Naive thymus-derived CD4-positive, alpha-beta T cell (primary cell): ENCODE results near the gene DRAXIN. TPM values are rescaled to one million over a fixed set of nuclear protein-coding genes. Genes with fewer than 3 reads are reported as not detected.

Source experiments
- ATAC-seq: fragments of 150-1000 bp; cut with Tn5 transposase; 2 replicates; pipeline ENCODE4 v1.10.0; 2021; ENCODE audit warnings: mild to moderate bottlenecking, moderate library complexity
- CTCF ChIA-PET: fragments of 350-600 bp; sonication (Branson Sonifier 250); formaldehyde crosslinking; loops from one replicate; lab custom pipeline; 2021; ENCODE audit warnings: antibody characterized with exemption; lab: Charles Lee
- POLR2A ChIA-PET: fragments of 350-600 bp; sonication (Branson Sonifier 250); formaldehyde crosslinking; loops from one replicate; lab custom pipeline; 2021; ENCODE audit warnings: antibody characterized with exemption, inconsistent platforms; lab: Charles Lee
- DNase-seq, 9 donors: peaks; one replicate each; pipeline versions ENCODE4 v3.0.0 to v3.0.0-alpha.2; 2020 to 2022; ENCODE audit warnings: mixed read lengths in 1 of 9
- H3K27ac ChIP-seq: one replicate; pipeline ENCODE4 v1.7.0; 2013; ENCODE audit warnings: mild to moderate bottlenecking, low read depth, low read length, moderate library complexity
- H3K27me3 ChIP-seq, 2 donors: one replicate each; pipeline ENCODE4 v1.7.0; 2013; ENCODE audit warnings: low read length in 2 of 2, mild to moderate bottlenecking in 2 of 2, moderate library complexity in 2 of 2; ENCODE audit not compliant: control insufficient read depth in 2 of 2, insufficient read depth in 2 of 2
- H3K36me3 ChIP-seq, 3 experiments: 1 replicate in 2 of 3; 2 replicates in 1 of 3; pipeline ENCODE4 v1.7.0; 2013; ENCODE audit warnings: low read length in 3 of 3, mild to moderate bottlenecking in 3 of 3, moderate library complexity in 1 of 3; ENCODE audit not compliant: insufficient read depth in 3 of 3, control insufficient read depth in 2 of 3
- H3K4me1 ChIP-seq, 2 donors: one replicate each; pipeline ENCODE4 v1.7.0; 2013; ENCODE audit warnings: low read length in 2 of 2, mild to moderate bottlenecking in 2 of 2, moderate library complexity in 1 of 2; ENCODE audit not compliant: control insufficient read depth in 2 of 2, insufficient read depth in 2 of 2
- H3K4me3 ChIP-seq: 2 replicates; pipeline ENCODE4 v1.7.0; 2013; ENCODE audit warnings: mild to moderate bottlenecking, low read length
- H3K9me3 ChIP-seq, 3 experiments: 1 replicate in 2 of 3; 2 replicates in 1 of 3; pipeline ENCODE4 v1.7.0; 2013; ENCODE audit warnings: low read length in 3 of 3; ENCODE audit not compliant: control insufficient read depth in 2 of 3
- H3K27ac Mint-ChIP-seq, 9 donors: one replicate each; pipeline ENCODE4 v1.8.0; 2020 to 2022; ENCODE audit warnings: mixed read lengths in 9 of 9, mild to moderate bottlenecking in 8 of 9, moderate library complexity in 5 of 9, inconsistent platforms in 2 of 9
- H3K27me3 Mint-ChIP-seq, 5 donors: one replicate each; pipeline ENCODE4 v1.8.0; 2021 to 2022; ENCODE audit warnings: mixed read lengths in 5 of 5, mild to moderate bottlenecking in 1 of 5
- H3K36me3 Mint-ChIP-seq, 5 donors: one replicate each; pipeline ENCODE4 v1.8.0; 2020 to 2022; ENCODE audit warnings: mixed read lengths in 5 of 5, mild to moderate bottlenecking in 3 of 5, inconsistent platforms in 1 of 5
- H3K4me1 Mint-ChIP-seq, 7 donors: one replicate each; pipeline ENCODE4 v1.8.0; 2020 to 2022; ENCODE audit warnings: mixed read lengths in 7 of 7, mild to moderate bottlenecking in 3 of 7, inconsistent platforms in 1 of 7
- H3K4me3 Mint-ChIP-seq, 10 donors: one replicate each; pipeline ENCODE4 v1.8.0; 2020 to 2022; ENCODE audit warnings: mild to moderate bottlenecking in 10 of 10, mixed read lengths in 10 of 10, moderate library complexity in 6 of 10, inconsistent platforms in 2 of 10
- H3K9me3 Mint-ChIP-seq, 11 donors: one replicate each; pipeline ENCODE4 v1.8.0; 2020 to 2022; ENCODE audit warnings: mixed read lengths in 11 of 11, mild to moderate bottlenecking in 4 of 11, inconsistent platforms in 1 of 11, moderate library complexity in 1 of 11
- intact Hi-C, 2 donors: fragments of 100-400 bp; cut with micrococcal nuclease; formaldehyde crosslinking; loops; one replicate each; pipeline ENCODE4 v1.15.1; 2023
- polyA plus RNA-seq, 2 donors: library from polyadenylated mRNA; unstranded; fragments of 300-500 nt; fragmentation: Illumina TruSeq; gene quantifications; one replicate each; pipeline ENCODE4 v1.2.3, GENCODE V29; 2021
- total RNA-seq, 6 experiments: library from RNA in 5 of 6; stranded (reverse) in 5 of 6; gene quantifications; 1 replicate in 5 of 6; 2 replicates in 1 of 6; pipeline ENCODE4 v1.2.3 and lab custom pipeline; 2021 to 2026

The DRAXIN gene
- total and polyA plus RNA-seq, 7 experiments from 2014 or later, result 0.03 to 1.6 (median 0.19) TPM

DNA sequence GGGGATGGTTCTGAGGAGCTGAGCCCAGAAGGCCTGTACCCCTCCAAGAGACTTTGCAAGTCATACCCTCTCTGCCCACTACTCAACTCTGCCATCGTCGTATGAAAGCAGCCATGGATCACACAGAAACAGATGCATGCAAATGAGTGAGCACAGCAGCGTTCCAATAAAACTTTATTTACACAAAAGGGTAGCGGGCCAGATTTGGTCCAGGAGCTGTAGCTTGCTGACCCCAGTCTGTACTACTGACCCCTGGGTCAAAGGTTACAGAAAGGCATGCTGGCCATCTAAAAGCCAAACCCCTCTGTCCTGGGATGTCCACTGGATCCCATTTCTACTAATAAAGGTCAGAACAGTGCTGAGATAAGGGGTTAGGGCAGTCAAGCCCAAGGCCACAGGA, 35.6 kb downstream of the DRAXIN start:
- intact Hi-C loops, result no loop called here
- Histone ChIP-seq H3K27me3 (no peaks in the 10 kb centered on the region), H3K27ac (no peak overlapping the region), H3K36me3 (no peaks in the 10 kb centered on the region), H3K4me3 (no peak overlapping the region), H3K9me3 (no peaks in the 10 kb centered on the region), H3K4me1 (peaks cover 25 to 28% of the 10 kb centered on the region in 2 donors)
- H3K4me3 Mint-ChIP-seq, result no peak overlapping the region
- no peaks in the 10 kb centered on the region for H3K27me3 Mint-ChIP-seq
- ChIA-PET POLR2A (interaction anchor here (1.2 to 1.5 kb wide), 2 partner anchors 8 to 77 kb away, joined by 3 to 4 read pairs; partner anchors contain the start of gene AGTRAP), CTCF (interaction anchor here (1.1 kb wide), 1 partner anchor 63 kb away, joined by 3 read pairs; the partner anchor contains the start of gene FBXO6)
- ATAC-seq, result no peak
- no peaks in the 10 kb centered on the region for H3K9me3 Mint-ChIP-seq
- no peak overlapping the region for H3K27ac Mint-ChIP-seq
- H3K36me3 Mint-ChIP-seq, result no peaks in the 10 kb centered on the region
- DNase-seq, result no peak
- H3K4me1 Mint-ChIP-seq, result peaks cover 26 to 51% (median 42%) of the 10 kb centered on the region in 7 donors

DNA sequence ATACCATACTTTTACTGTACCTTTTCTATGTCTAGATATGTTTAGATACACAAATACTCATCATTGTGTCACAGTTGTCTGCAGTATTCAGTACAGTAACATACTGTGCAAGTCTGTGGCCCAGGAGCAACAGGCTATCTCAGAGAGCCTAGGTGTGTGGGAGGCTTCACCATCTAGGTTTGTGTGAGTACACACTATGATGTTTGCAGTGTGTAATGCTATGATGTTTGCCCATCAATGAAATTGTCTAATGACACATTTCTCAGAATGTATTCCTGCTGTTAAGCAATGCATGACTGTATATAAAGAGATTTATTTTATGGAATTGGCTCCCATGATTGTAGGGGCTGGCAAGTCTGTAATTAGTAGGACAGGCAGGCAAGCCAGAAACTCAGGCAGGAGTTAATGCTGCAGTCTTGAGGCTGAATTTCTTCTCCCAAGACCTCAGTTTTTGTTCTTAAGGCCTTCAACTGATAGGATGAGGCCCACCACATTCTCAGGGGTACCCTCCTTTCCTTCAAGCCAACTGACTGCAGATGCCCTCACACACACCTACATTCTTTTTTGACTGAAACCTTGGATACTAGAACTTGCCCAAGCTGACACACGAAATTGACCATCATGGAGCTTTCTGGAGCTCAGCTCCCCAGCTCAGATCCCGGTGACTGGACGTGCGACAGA, 36.8 kb downstream of the DRAXIN start:
- peaks cover 27 to 63% (median 48%) of the 10 kb centered on the region in 7 donors for H3K4me1 Mint-ChIP-seq
- no peak overlapping the region for H3K27ac Mint-ChIP-seq
- ATAC-seq, result no peak
- Histone ChIP-seq H3K4me3 (no peak overlapping the region), H3K4me1 (peaks cover 25 to 38% of the 10 kb centered on the region in 2 donors), H3K36me3 (no peaks in the 10 kb centered on the region), H3K9me3 (no peaks in the 10 kb centered on the region), H3K27ac (no peak overlapping the region), H3K27me3 (no peaks in the 10 kb centered on the region)
- intact Hi-C loops, result no loop called here
- no peaks in the 10 kb centered on the region for H3K9me3 Mint-ChIP-seq
- H3K27me3 Mint-ChIP-seq, result no peaks in the 10 kb centered on the region
- CTCF ChIA-PET, result no interaction called here
- POLR2A ChIA-PET, result no interaction called here
- no peaks in the 10 kb centered on the region for H3K36me3 Mint-ChIP-seq
- no peak for DNase-seq
- no peak overlapping the region for H3K4me3 Mint-ChIP-seq

DNA sequence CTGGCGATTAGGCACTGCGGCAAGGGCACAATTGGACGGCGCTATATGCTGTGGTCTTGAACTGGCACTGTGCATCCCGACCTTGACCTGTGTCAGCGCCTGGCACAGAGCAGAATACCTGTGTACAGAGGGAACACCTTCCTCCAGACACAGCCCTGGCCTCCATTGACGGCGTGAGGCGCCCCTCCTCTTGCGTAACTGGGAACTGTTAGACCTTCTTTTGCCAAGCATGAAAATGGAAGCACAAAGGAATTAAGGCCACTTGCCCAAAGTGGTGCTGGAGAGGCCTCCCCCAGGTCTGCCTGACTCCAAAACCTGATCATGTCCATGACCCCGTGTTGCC, 37.6 kb downstream of the DRAXIN start:
- no peak overlapping the region for H3K27ac ChIP-seq
- Mint-ChIP-seq H3K9me3 (no peaks in the 10 kb centered on the region), H3K36me3 (no peaks in the 10 kb centered on the region), H3K27me3 (no peaks in the 10 kb centered on the region), H3K27ac (peak overlapping the region in 1 of 9 donors; percentile 12), H3K4me3 (peak overlapping the region in 3 of 10 donors; percentile 81 to 95 (median 90)), H3K4me1 (peaks cover 27 to 66% (median 49%) of the 10 kb centered on the region in 7 donors)
- ChIA-PET CTCF (no interaction called here), POLR2A (interaction anchor here (4.8 kb wide), 1 partner anchor 10 kb away, joined by 37 read pairs; no protein-coding TSS in a partner anchor)
- intact Hi-C loops, result no loop called here
- H3K4me1 ChIP-seq, result peaks cover 25 to 38% of the 10 kb centered on the region in 2 donors
- DNase-seq (no peak), ATAC-seq (no peak)
- no peaks in the 10 kb centered on the region for H3K9me3 ChIP-seq
- H3K4me3 ChIP-seq, result no peak overlapping the region
- no peaks in the 10 kb centered on the region for H3K36me3 ChIP-seq
- H3K27me3 ChIP-seq, result no peaks in the 10 kb centered on the region

DNA sequence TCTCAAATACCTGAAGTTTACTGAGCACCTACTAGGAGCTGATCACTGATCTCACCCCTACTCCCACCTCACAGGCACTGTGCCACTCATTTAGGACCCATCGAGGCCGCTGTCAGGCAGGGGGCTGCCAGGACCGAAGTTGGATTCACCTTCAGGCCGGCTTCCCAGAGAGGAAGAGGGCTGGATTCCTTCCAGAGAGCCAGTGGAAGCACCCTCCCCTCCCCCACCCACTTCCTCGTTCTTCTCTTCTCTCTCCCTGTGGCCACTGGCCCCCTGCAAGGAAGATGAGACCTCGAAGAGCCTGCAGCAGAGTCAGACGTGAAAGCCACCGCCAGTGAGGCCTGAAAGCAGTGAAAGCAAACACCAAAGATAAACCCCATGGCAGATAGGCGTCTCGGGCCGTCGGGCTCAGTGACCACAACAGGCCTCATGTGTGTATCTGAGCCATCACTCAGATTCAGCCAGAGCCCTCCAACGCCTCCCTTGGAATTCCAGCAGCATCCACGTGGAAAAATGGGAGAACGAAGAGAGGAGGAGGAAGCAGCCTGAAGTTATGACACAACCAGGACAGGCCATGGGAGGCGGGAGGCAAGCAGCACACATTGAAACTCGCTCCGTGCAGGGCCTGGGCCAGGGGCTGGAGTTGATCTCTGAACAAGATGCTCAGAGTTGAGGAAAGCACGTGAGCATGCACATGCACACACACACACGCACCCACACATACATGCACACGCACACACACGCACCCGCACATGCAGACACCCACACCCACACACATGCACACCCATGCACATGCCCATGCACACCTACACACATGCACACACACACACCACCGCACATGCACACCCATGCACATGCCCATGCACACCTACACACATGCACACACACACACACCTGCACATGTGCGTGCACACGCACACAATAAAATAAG, 38.3 kb downstream of the DRAXIN start:
- peak overlapping the region; percentile 48 for H3K4me3 ChIP-seq
- DNase-seq (no peak), ATAC-seq (peak; percentile 52)
- peak overlapping the region; percentile 62 for H3K27ac ChIP-seq
- H3K4me1 ChIP-seq, result peaks cover 25 to 38% of the 10 kb centered on the region in 2 donors
- Mint-ChIP-seq H3K9me3 (peaks cover 0 to 1% (median 0%) of the 10 kb centered on the region in 11 donors), H3K4me3 (peak overlapping the region; percentile 81 to 97 (median 91)), H3K36me3 (no peaks in the 10 kb centered on the region), H3K27me3 (no peaks in the 10 kb centered on the region), H3K4me1 (peaks cover 27 to 65% (median 52%) of the 10 kb centered on the region in 7 donors), H3K27ac (peak overlapping the region; percentile 75 to 97 (median 92))
- no peaks in the 10 kb centered on the region for H3K9me3 ChIP-seq
- ChIA-PET CTCF (interaction anchor here (1.0 kb wide), 2 partner anchors 10 to 77 kb away, joined by 4 read pairs; partner anchors contain the start of gene CLCN6), POLR2A (interaction anchor here (0.8 to 4.8 kb wide), 5 partner anchors 10 to 467 kb away, joined by 3 to 37 read pairs (median 5); no protein-coding TSS in a partner anchor)
- H3K27me3 ChIP-seq, result no peaks in the 10 kb centered on the region
- H3K36me3 ChIP-seq, result no peaks in the 10 kb centered on the region
- intact Hi-C loops, result loop anchor here (1.0 to 10.0 kb wide), 6 partner anchors 10 to 1695 kb away; partner anchors contain the start of genes DFFA (in 1 of the 2), DISP3 (in 1 of the 2), MAD2L2 (in 1 of the 2) and MTOR (in 1 of the 2)

DNA sequence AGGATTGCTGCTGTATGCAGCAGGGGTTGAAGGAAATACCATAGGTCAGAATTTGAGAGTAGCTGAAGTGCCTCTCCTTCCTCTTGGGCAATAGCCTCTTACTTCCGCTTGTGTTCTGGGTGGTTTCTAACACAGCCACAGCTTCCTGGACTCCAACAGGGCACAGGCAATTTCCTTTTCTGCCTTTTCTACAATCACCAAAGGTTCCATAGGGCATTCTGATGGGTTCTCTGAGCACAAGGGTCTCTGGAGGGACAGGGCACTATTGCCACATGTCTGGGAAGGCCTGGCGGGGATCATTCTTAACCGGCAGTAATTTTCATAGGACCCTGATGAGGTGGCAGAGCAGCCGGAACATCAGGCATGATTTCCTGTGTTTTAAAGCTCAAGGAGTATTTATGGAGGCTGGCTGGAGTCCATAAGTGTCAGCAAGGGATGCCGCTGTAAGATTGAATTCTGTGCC, 39.0 kb downstream of the DRAXIN start:
- Mint-ChIP-seq H3K4me1 (peaks cover 30 to 64% (median 51%) of the 10 kb centered on the region in 7 donors), H3K27ac (peak overlapping the region; percentile 75 to 97 (median 92)), H3K9me3 (peaks cover 0 to 1% (median 0%) of the 10 kb centered on the region in 11 donors), H3K4me3 (peak overlapping the region; percentile 81 to 97 (median 91)), H3K36me3 (no peaks in the 10 kb centered on the region), H3K27me3 (no peaks in the 10 kb centered on the region)
- intact Hi-C loops, result loop anchor here (1.0 to 10.0 kb wide), 6 partner anchors 11 to 1696 kb away; partner anchors contain the start of genes DFFA (in 1 of the 2), DISP3 (in 1 of the 2), MAD2L2 (in 1 of the 2) and MTOR (in 1 of the 2)
- Histone ChIP-seq H3K4me1 (peaks cover 25 to 40% of the 10 kb centered on the region in 2 donors), H3K4me3 (peak overlapping the region; percentile 48), H3K27me3 (no peaks in the 10 kb centered on the region), H3K9me3 (no peaks in the 10 kb centered on the region), H3K36me3 (no peaks in the 10 kb centered on the region), H3K27ac (peak overlapping the region; percentile 62)
- CTCF ChIA-PET, result interaction anchor here (0.6 to 1.0 kb wide), 4 partner anchors 11 to 591 kb away, joined by 3 to 4 read pairs (median 4); partner anchors contain the start of gene CLCN6
- peak in 7 of 9 donors; percentile 47 to 63 (median 56) for DNase-seq
- POLR2A ChIA-PET, result interaction anchor here (0.8 to 4.8 kb wide), 7 partner anchors 11 to 468 kb away, joined by 3 to 37 read pairs (median 5); no protein-coding TSS in a partner anchor
- peak; percentile 91 for ATAC-seq
